Endodermal cell (in vitro differentiated cells): ENCODE data around the gene ICAM3. TPM values are rescaled to one million over a fixed set of nuclear protein-coding genes. Genes with fewer than 3 reads are reported as not detected.

ENCODE experiments used
- DNase-seq: peaks from one replicate; pipeline ENCODE4 v3.0.0-alpha.2; 2017
- H3K27ac ChIP-seq: 2 replicates; pipeline ENCODE4 v1.5.1; 2013; ENCODE audit warnings: mild to moderate bottlenecking, low read depth, low read length, moderate library complexity
- H3K27me3 ChIP-seq: 2 replicates; pipeline ENCODE4 v1.6.1; 2013; ENCODE audit warnings: mild to moderate bottlenecking, low read length, moderate library complexity; ENCODE audit not compliant: insufficient read depth, control insufficient read depth, poor library complexity, severe bottlenecking
- H3K36me3 ChIP-seq: 2 replicates; pipeline ENCODE4 v1.7.0; 2013; ENCODE audit warnings: mild to moderate bottlenecking, low read length, moderate library complexity; ENCODE audit not compliant: control insufficient read depth, insufficient read depth
- H3K4me1 ChIP-seq: one replicate; pipeline ENCODE4 v1.7.0; 2013; ENCODE audit warnings: low read length; ENCODE audit not compliant: control insufficient read depth, insufficient read depth
- H3K4me3 ChIP-seq: 2 replicates; pipeline ENCODE4 v1.5.1; 2013; ENCODE audit warnings: mild to moderate bottlenecking, low read length, moderate library complexity
- H3K9ac ChIP-seq: 2 replicates; pipeline ENCODE4 v1.6.1; 2013; ENCODE audit warnings: mild to moderate bottlenecking, low read length, moderate library complexity; ENCODE audit not compliant: poor library complexity, severe bottlenecking; ENCODE audit errors: extremely low read depth
- H3K9me3 ChIP-seq: 2 replicates; pipeline ENCODE4 v1.6.1; 2013; ENCODE audit warnings: mild to moderate bottlenecking, low read length, moderate library complexity; ENCODE audit not compliant: control insufficient read depth
- H3K27ac Mint-ChIP-seq: 2 replicates; pipeline ENCODE4 v1.8.0; 2020; ENCODE audit warnings: mixed read lengths
- H3K27me3 Mint-ChIP-seq: 2 replicates; pipeline ENCODE4 v1.8.0; 2021; ENCODE audit warnings: mild to moderate bottlenecking, mixed read lengths; ENCODE audit not compliant: insufficient read depth
- H3K36me3 Mint-ChIP-seq: 2 replicates; pipeline ENCODE4 v1.8.0; 2020; ENCODE audit warnings: low read depth, mixed read lengths
- H3K4me1 Mint-ChIP-seq: 2 replicates; pipeline ENCODE4 v1.8.0; 2020; ENCODE audit warnings: mixed read lengths
- H3K4me3 Mint-ChIP-seq: 2 replicates; pipeline ENCODE4 v1.8.0; 2020; ENCODE audit warnings: mild to moderate bottlenecking, moderate library complexity, mixed read lengths
- H3K9me3 Mint-ChIP-seq: 2 replicates; pipeline ENCODE4 v1.8.0; 2020; ENCODE audit warnings: mild to moderate bottlenecking, mixed read lengths
- CTCF ChIP-seq: fragments of 200-600 bp; sonication (generic); conservative IDR thresholded peaks from 2 replicates; pipeline ENCODE4 v1.5.0; 2021; ENCODE audit warnings: antibody characterized with exemption, mild to moderate bottlenecking
- WGBS, 2 experiments: methylation state at CpG; one replicate each; pipeline versions ENCODE4 v1.1.5 to v1.1.7; 2013; ENCODE audit warnings: missing lambda C conversion rate in 2 of 2, mixed read lengths in 1 of 2; ENCODE audit not compliant: insufficient coverage in 1 of 2, insufficient read length in 1 of 2; 5-methylcytosine and 5-hydroxymethylcytosine counted together
- total RNA-seq, 2 donors: library from RNA; stranded (reverse); fragmentation: NEBNext Ultra II Directional in 1 of 2; extraction: Animal tissue kit (Norgen Biotek cat#: 25700) in 1 of 2; gene quantifications; 2 replicates in 1 of 2; 3 replicates in 1 of 2; pipeline ENCODE4 v1.2.1, GENCODE V29; 2021

The ICAM3 gene
- total RNA-seq, 2 donors from 2014 or later = 2.7 to 13.7 TPM

- Mint-ChIP-seq H3K4me3 (peak within 1 kb of the TSS; percentile 79), H3K4me1 (peaks cover 14% of the 10 kb centered on the region), H3K27me3 (no peaks in the 10 kb centered on the region), H3K9me3 (no peaks in the 10 kb centered on the region), H3K36me3 (peaks cover 25% of the 10 kb centered on the region), H3K27ac (peak within 1 kb of the TSS; percentile 93)
- no peaks in the 10 kb centered on the region for H3K4me1 ChIP-seq
- WGBS, 2 experiments = 2 to 3% methylated on average over 30 to 55 of the region's 55 CpGs
- no peak for TF ChIP-seq CTCF
- H3K9me3 ChIP-seq = no peaks in the 10 kb centered on the region
- H3K36me3 ChIP-seq = peaks cover 35% of the 10 kb centered on the region
- peak; percentile 97 for DNase-seq
- H3K4me3 ChIP-seq = peak within 1 kb of the TSS; percentile 93
- peak within 1 kb of the TSS; percentile 71 for H3K9ac ChIP-seq
- no peaks in the 10 kb centered on the region for H3K27me3 ChIP-seq
- H3K27ac ChIP-seq = peak within 1 kb of the TSS; percentile 44
Observed at GRCh38 chr19:10315335-10316214, 23.8 kb downstream of the ICAM3 start, which contains the start of gene FDX2. Gene FDX2 (minus strand): TSS chr19:10316015. CDS start chr19:10315996, 19 bp downstream.

- Histone ChIP-seq H3K27me3 (no peaks in the 10 kb centered on the region), H3K36me3 (peaks cover 10% of the 10 kb centered on the region), H3K9me3 (no peaks in the 10 kb centered on the region), H3K27ac (no peak within 1 kb of the TSS), H3K9ac (no peak within 1 kb of the TSS), H3K4me1 (no peaks in the 10 kb centered on the region), H3K4me3 (no peak within 1 kb of the TSS)
- DNase-seq = no peak
- Mint-ChIP-seq H3K36me3 (peaks cover 18% of the 10 kb centered on the region), H3K4me1 (peaks cover under 1% of the 10 kb centered on the region), H3K4me3 (no peak within 1 kb of the TSS), H3K27me3 (no peaks in the 10 kb centered on the region), H3K9me3 (no peaks in the 10 kb centered on the region), H3K27ac (no peak within 1 kb of the TSS)
- TF ChIP-seq CTCF = no peak
- 93% methylated on average over 8 to 23 of the region's 24 CpGs for WGBS, 2 experiments
Observed at GRCh38 chr19:10309423-10309822, 30.0 kb downstream of the ICAM3 start, which contains the start of gene ZGLP1. Gene ZGLP1 (minus strand): TSS chr19:10309815.

GRCh38 chr19:10306327-10306726 is 33.1 kb downstream of the ICAM3 start:
- peaks cover 15% of the 10 kb centered on the region for H3K36me3 Mint-ChIP-seq
- no peaks in the 10 kb centered on the region for H3K4me1 Mint-ChIP-seq
- no peaks in the 10 kb centered on the region for H3K4me1 ChIP-seq
- no peak overlapping the region for H3K4me3 ChIP-seq
- TF ChIP-seq CTCF = no peak
- no peak overlapping the region for H3K4me3 Mint-ChIP-seq
- H3K9ac ChIP-seq = no peak overlapping the region
- no peaks in the 10 kb centered on the region for H3K36me3 ChIP-seq
- H3K27ac Mint-ChIP-seq = no peak overlapping the region
- H3K9me3 ChIP-seq = no peaks in the 10 kb centered on the region
- H3K27me3 ChIP-seq = no peaks in the 10 kb centered on the region
- no peaks in the 10 kb centered on the region for H3K9me3 Mint-ChIP-seq
- 100% methylated on average over 3 of the region's 5 CpGs; no CpG with 5 or more reads in 1 of the 2 experiments for WGBS, 2 experiments
- DNase-seq = no peak
- no peak overlapping the region for H3K27ac ChIP-seq
- H3K27me3 Mint-ChIP-seq = peaks cover 10% of the 10 kb centered on the region
